ENCODE results near the gene DNAH8. TPM values are rescaled to one million over a fixed set of nuclear protein-coding genes. Genes with fewer than 3 reads are reported as not detected.
A peak's percentile ranks its signal among the peaks of the same experiment; 100 is the strongest.
"Not testable (repeated sequence)": the region's sequence is repeated elsewhere in the genome, so short reads cannot be mapped to it uniquely, and the experiment has no call there.

The DNAH8 gene
- polyA plus RNA-seq, 12 donors, result 0.37 to 7.6 (median 3.6) TPM; not detected in 2

GRCh38 chr6:38697846-38698245 is 17.3 kb upstream of the DNAH8 start:
- DNase-seq, result no peak

GRCh38 chr6:38699702-38700101 is 15.4 kb upstream of the DNAH8 start:
- not testable (repeated sequence) for DNase-seq

- DNase-seq, result no peak
These were observed 13.6 kb upstream of the DNAH8 start for GRCh38 chr6:38701551-38701950.

- peak; percentile 99 for DNase-seq
These were observed 12.3 kb upstream of the DNAH8 start, which contains the start of gene GLO1 for GRCh38 chr6:38702558-38703397. TSS of gene GLO1 (minus strand) at chr6:38703145. CDS start at chr6:38703054, 91 bp downstream.

GRCh38 chr6:38703949-38704590 is 11.0 kb upstream of the DNAH8 start:
- no peak for DNase-seq

GRCh38 chr6:38705924-38706323 is 9.2 kb upstream of the DNAH8 start:
- no peak for DNase-seq

GRCh38 chr6:38708496-38708895 is 6.6 kb upstream of the DNAH8 start:
- no peak for DNase-seq

- no peak for DNase-seq
These were observed 1.3 kb upstream of the DNAH8 start for GRCh38 chr6:38713812-38714211.

GRCh38 chr6:38714239-38715015 is 684 bp upstream of the DNAH8 start:
- DNase-seq, result no peak

- no peak for DNase-seq
These were observed 1.7 kb downstream of the DNAH8 start for GRCh38 chr6:38716825-38717224.

- DNase-seq, result no peak
These were observed 4.2 kb downstream of the DNAH8 start for GRCh38 chr6:38719358-38719757.

GRCh38 chr6:38720295-38720694 is 5.2 kb downstream of the DNAH8 start:
- no peak for DNase-seq

- DNase-seq, result no peak
These were observed 6.9 kb downstream of the DNAH8 start for GRCh38 chr6:38722038-38722437.

- no peak for DNase-seq
These were observed 7.7 kb downstream of the DNAH8 start for GRCh38 chr6:38722727-38723334.

GRCh38 chr6:38723783-38724182 is 8.7 kb downstream of the DNAH8 start:
- no peak for DNase-seq

- no peak for DNase-seq
These were observed 9.2 kb downstream of the DNAH8 start for GRCh38 chr6:38724343-38724742.

- no peak for DNase-seq
These were observed 10.5 kb downstream of the DNAH8 start for GRCh38 chr6:38725414-38726183.

GRCh38 chr6:38728203-38728602 is 13.1 kb downstream of the DNAH8 start:
- no peak for DNase-seq

- DNase-seq, result no peak
These were observed 15.2 kb downstream of the DNAH8 start for GRCh38 chr6:38730140-38730862.

- no peak for DNase-seq
These were observed 21.8 kb downstream of the DNAH8 start for GRCh38 chr6:38736951-38737350.
